Prostate gland (tissue), 2 donors: ENCODE results near the gene GLRX. TPM values are rescaled to one million over a fixed set of nuclear protein-coding genes. Genes with fewer than 3 reads are reported as not detected.

ENCODE experiments used
- DNase-seq: peaks from one replicate; pipeline ENCODE4 v3.0.0-alpha.2; 2019; ENCODE audit warnings: low spot score
- H3K27ac ChIP-seq, 2 donors: fragments of 200-600 bp; sonication (generic); 2 replicates each; pipeline ENCODE4 v1.5.1; 2017 to 2019
- H3K27me3 ChIP-seq: fragments of 200-600 bp; sonication (generic); replicated peaks from 2 replicates; pipeline ENCODE4 v1.5.1; 2019; ENCODE audit not compliant: insufficient read depth
- H3K36me3 ChIP-seq, 2 donors: fragments of 200-600 bp; sonication (generic); 1 replicate in 1 of 2; 2 replicates in 1 of 2; pipeline versions ENCODE4 v1.5.1 to v1.8.1; 2017 to 2019
- H3K4me1 ChIP-seq: fragments of 200-600 bp; sonication (generic); replicated peaks from 2 replicates; pipeline ENCODE4 v1.5.1; 2019
- H3K4me3 ChIP-seq, 2 donors: fragments of 200-600 bp; sonication (generic); 2 replicates each; pipeline ENCODE4 v1.5.1; 2017 to 2019
- H3K9me3 ChIP-seq: fragments of 200-600 bp; sonication (generic); 2 replicates; pipeline ENCODE4 v1.5.1; 2017
- CTCF ChIP-seq, 4 experiments: fragments of 200-600 bp in 2 of 4; fragments of 450-650 bp in 2 of 4; sonication (generic) in 2 of 4; IDR thresholded peaks; 1 replicate in 3 of 4; 2 replicates in 1 of 4; pipeline ENCODE4 v1.5.1; 2016 to 2019; ENCODE audit warnings: antibody characterized with exemption in 4 of 4, mild to moderate bottlenecking in 2 of 4, moderate library complexity in 2 of 4
- POLR2A ChIP-seq: fragments of 450-650 bp; IDR thresholded peaks from one replicate; pipeline ENCODE4 v1.6.1; 2016; ENCODE audit warnings: antibody characterized with exemption, mild to moderate bottlenecking
- POLR2AphosphoS5 ChIP-seq: sonication (generic); formaldehyde crosslinking; IDR thresholded peaks from one replicate; pipeline ENCODE4 v1.6.1; 2017; ENCODE audit warnings: antibody characterized with exemption
- WGBS: methylation state at CpG from one replicate; pipeline ENCODE4 v1.1.5; 2018; 5-methylcytosine and 5-hydroxymethylcytosine counted together
- intact Hi-C: fragments of 100-400 bp; cut with DNase I; formaldehyde crosslinking; loops from one replicate; pipeline ENCODE4 v1.14.2; 2022
- total RNA-seq, 2 donors: library from RNA; depleted of rRNA; stranded (reverse); fragments of >200 nt; gene quantifications; one replicate each; pipeline ENCODE4 v1.1.0, GENCODE V29; 2016

GLRX gene
- total RNA-seq, 2 donors from 2014 or later, result 16.6 to 34.8 TPM

- TF ChIP-seq CTCF (IDR thresholded peaks at IDR 0.05), result no peak
- no peak for TF ChIP-seq POLR2AphosphoS5
- no peak for TF ChIP-seq POLR2A
- intact Hi-C loops, result no loop called here
- H3K4me1 ChIP-seq, result no peaks in the 10 kb centered on the region
- no peak for DNase-seq
- WGBS, result 77% methylated on average over 3 of the region's 3 CpGs
- H3K9me3 ChIP-seq, result no peaks in the 10 kb centered on the region
- H3K27me3 ChIP-seq, result no peaks in the 10 kb centered on the region
- no peaks in the 10 kb centered on the region for H3K36me3 ChIP-seq
- H3K4me3 ChIP-seq, result no peak overlapping the region
- H3K27ac ChIP-seq, result no peak overlapping the region
Observed at GRCh38 chr5:95827892-95828246, 5.3 kb upstream of the GLRX start.

- H3K9me3 ChIP-seq, result no peaks in the 10 kb centered on the region
- no peaks in the 10 kb centered on the region for H3K36me3 ChIP-seq
- TF ChIP-seq POLR2A (no peak), CTCF (IDR thresholded peaks at IDR 0.05) (no peak), POLR2AphosphoS5 (no peak)
- intact Hi-C loops, result no loop called here
- H3K27ac ChIP-seq, result no peak overlapping the region
- no peak overlapping the region for H3K4me3 ChIP-seq
- no peaks in the 10 kb centered on the region for H3K27me3 ChIP-seq
- no peak for DNase-seq
- H3K4me1 ChIP-seq, result no peaks in the 10 kb centered on the region
- 91% methylated on average over 10 of the region's 10 CpGs for WGBS
Observed at GRCh38 chr5:95826949-95827891, 4.7 kb upstream of the GLRX start.

GRCh38 chr5:95825495-95825894 lies 3.0 kb upstream of the GLRX start:
- H3K4me3 ChIP-seq, result no peak overlapping the region
- intact Hi-C loops, result no loop called here
- 83% methylated on average over 3 of the region's 3 CpGs for WGBS
- H3K27ac ChIP-seq, result no peak overlapping the region
- H3K27me3 ChIP-seq, result no peaks in the 10 kb centered on the region
- H3K4me1 ChIP-seq, result peaks cover 3% of the 10 kb centered on the region
- DNase-seq, result no peak
- TF ChIP-seq CTCF (IDR thresholded peaks at IDR 0.05) (no peak), POLR2A (no peak), POLR2AphosphoS5 (no peak)
- no peaks in the 10 kb centered on the region for H3K36me3 ChIP-seq
- H3K9me3 ChIP-seq, result no peaks in the 10 kb centered on the region

- Histone ChIP-seq H3K4me1 (peaks cover 3% of the 10 kb centered on the region), H3K9me3 (no peaks in the 10 kb centered on the region), H3K36me3 (no peaks in the 10 kb centered on the region), H3K27ac (peak overlapping the region in 1 of 2 donors; percentile 76), H3K27me3 (no peaks in the 10 kb centered on the region), H3K4me3 (no peak overlapping the region)
- intact Hi-C loops, result loop anchor here (5.0 kb wide), 1 partner anchor 92 kb away; the partner anchor contains the start of gene RHOBTB3
- TF ChIP-seq POLR2AphosphoS5, result no peak
- TF ChIP-seq CTCF (IDR thresholded peaks at IDR 0.05), result no peak
- no peak for TF ChIP-seq POLR2A
- WGBS, result 94% methylated on average over 5 of the region's 5 CpGs
- DNase-seq, result no peak
Observed at GRCh38 chr5:95824747-95825146, 2.2 kb upstream of the GLRX start.
